DOHH2 (cell line): Measurements from ENCODE around the gene WDR6.

Source experiments
- CTCF ChIP-seq: fragments of 200-600 bp; sonication (generic); IDR thresholded peaks from one replicate; pipeline ENCODE4 v1.5.1; 2014; ENCODE audit warnings: antibody characterized with exemption, mild to moderate bottlenecking, low read depth, low read length; ENCODE audit not compliant: poor library complexity, severe bottlenecking
- EZH2phosphoT487 ChIP-seq: fragments of 200-600 bp; sonication (generic); IDR thresholded peaks from 2 replicates; pipeline ENCODE4 v1.6.1; 2017; ENCODE audit warnings: borderline replicate concordance, mild to moderate bottlenecking, antibody characterized with exemption, low read length, moderate library complexity, mixed read lengths

GRCh38 chr3:49023775-49024174 is 16.6 kb downstream of the WDR6 start:
- TF ChIP-seq CTCF (no peak), EZH2phosphoT487 (no peak)
